Measurements from ENCODE around the gene GALNT18.

- TF ChIP-seq CTCF (conservative IDR thresholded peaks at IDR 0.05; ENCODE audit: low read length) (no peak), EZH2phosphoT487 (IDR thresholded peaks at IDR 0.05; ENCODE audit: borderline replicate concordance, low read depth, low read length) (no peak)
Observed at GRCh38 chr11:11370255-11370961, 251.4 kb downstream of the GALNT18 start.

All from OCI-LY7 (cell line).